Nucleus accumbens (tissue), 56 donors: ENCODE results near the gene KCNAB2.

Source experiments
- DNase-seq, 56 donors: peaks; one replicate each; lab custom pipeline; 2025; lab: John Stamatoyannopoulos, UW

The KCNAB2 gene

DNA sequence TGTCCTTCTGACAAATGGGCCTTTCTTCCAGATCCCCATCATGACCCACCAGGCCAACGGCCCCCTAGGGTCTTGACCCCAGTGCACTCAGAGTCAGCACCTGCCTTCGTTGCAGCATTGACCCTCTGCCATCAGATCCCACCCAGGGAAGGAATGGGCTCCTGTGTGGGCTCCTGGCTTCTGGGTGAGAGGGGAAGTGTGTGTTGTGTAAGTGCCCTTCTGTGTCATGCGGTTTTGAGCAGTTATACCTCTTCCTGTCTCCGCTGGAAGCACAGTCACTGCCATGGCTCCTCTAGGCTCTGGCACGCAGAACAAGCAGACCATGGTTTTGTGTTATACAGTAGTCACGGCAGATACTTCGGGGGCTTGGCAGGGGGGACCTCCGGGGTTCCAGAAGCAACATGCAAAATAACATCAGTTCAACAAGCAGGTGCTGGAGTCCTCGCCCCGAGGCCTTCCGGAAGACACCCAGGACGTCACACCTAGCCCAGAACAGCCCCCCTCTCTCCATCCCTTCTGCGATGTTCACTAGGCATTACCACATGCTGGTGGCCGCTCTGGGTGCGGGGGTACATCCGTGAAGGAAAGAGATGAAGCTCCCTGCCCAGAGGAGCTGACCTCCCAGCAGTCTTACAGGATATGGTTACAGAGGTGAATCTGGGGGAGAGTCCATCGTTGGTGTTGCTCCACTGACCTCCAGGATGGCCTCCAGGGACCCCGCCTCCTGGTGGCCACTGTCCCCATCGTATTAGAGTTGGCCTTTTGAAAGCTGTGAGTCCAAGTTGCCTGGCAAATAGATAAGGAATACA is 17.4 kb upstream of the KCNAB2 start:
- peak in 2 of 56 donors; percentile 5 to 14 for DNase-seq

DNA sequence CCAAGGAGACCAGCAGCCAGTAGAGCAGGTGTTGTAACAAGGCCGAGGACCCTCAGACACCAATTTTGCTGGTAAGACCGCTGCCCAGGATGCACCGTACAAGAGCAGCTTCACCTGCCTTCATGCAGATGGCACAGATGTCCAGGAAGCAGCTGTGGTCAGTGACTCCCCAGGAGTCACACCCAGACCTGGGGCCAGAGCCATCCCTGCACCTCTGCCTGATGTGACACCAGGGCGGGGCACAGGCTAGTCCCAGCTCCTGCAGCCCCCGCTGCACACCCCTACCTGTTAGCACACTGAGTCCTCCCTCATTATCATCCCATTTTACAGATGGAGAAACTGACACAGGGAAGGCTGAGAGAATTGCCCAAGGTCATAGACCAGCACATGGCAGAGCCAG is 16.3 kb upstream of the KCNAB2 start:
- DNase-seq, result no peak

DNA sequence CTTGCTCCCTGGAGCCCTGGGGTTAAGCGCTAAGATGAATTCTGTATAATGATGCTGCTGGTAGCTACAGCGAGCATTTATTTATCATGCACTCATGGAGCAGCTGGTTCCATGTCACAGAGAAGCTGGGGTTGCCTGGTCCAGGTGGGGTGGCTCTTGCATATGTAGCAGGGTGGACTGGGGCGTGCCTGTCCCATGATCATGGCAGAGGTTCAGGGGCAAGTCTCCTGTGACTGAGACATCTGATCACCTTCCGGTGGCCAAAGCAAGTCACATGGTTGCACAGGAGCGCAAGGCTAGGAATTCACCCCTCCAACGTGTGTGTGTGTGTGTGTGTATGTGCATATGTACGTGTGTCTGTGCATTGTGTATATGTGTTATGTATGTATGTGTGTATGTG is 15.6 kb upstream of the KCNAB2 start:
- no peak for DNase-seq

DNA sequence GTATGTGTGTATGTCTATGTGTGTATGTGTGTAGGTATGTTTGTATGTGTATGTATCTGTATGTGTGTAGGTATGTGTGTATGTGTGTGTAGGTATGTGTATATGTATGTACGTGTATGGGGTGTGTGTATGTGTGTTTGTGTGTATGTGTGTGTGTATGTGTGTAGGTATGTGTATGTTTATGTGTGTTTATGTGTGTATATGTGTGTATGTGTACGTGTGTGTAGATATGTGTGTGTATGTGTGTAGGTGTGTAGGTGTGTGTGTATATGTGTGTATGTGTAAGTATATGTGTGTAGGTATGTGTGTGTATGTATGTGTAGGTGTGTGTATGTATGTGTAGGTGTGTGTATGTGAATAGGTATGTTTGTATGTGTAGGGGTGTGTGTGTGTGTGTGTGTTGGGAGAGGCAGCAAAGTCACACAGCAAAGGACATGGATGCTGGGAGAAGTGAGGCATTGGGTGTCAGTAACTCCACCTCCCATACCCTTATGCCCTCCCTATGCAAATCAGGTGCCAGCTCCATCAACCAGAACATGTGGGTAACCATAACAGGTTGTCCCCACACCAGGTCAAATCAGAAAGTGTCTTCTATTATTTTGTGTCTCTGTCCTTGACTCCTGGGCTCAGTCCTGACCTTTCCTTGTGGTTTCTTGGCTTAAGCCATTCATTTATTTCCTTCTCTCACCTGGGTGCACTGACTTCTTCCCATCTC is 15.0 kb upstream of the KCNAB2 start:
- no peak for DNase-seq

- DNase-seq, result peak in 6 of 56 donors; percentile 9 to 29 (median 20)
Measured at GRCh38 chr1:6033124-6033523, 12.6 kb upstream of the KCNAB2 start.

- peak in 31 of 56 donors; percentile 7 to 69 (median 24) for DNase-seq
Measured at GRCh38 chr1:6033986-6034749, 11.5 kb upstream of the KCNAB2 start.

DNA sequence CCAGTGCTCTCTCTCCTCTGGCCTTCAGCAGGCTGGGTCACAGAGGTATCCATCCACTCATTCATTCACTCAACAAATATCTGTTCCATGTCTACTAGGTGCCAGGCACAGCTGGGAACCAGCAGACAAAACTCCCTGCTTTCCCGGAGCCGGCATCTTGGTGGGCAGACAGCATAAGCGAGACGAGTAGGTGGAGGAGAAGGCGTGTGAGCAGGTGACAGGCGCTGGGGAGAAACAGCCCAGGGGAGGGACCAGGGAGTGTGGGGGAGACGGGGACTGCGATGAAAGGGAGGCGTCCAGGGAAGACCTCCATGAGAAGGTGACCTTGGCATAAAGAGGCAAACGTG is 11.0 kb upstream of the KCNAB2 start:
- peak in 11 of 56 donors; percentile 10 to 64 (median 39) for DNase-seq

- DNase-seq, result peak in 6 of 56 donors; percentile 10 to 57 (median 18)
Measured at GRCh38 chr1:6035303-6035702, 10.4 kb upstream of the KCNAB2 start.

- no peak for DNase-seq
Measured at GRCh38 chr1:6035719-6036118, 10.0 kb upstream of the KCNAB2 start.

DNA sequence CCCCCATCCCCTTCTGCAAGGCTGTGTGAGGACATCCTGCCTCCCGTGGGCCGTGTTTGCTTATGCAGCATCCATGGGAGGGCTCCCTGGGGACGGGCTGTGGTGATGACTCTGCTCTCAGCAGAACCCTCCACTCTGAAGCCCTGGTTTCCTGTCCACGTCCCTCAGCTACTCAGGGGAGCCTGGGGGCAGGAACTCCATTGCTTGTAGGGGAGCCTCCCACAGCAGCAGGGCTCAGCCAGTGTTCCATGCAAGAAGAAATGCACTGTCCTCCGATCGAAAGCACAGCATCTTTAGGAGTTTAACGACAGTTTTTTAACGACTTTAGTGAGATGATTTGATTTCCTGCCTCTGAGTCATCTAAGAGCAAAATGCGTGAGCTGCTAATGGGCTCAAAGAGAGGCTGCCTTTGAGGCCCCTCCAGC is 8.3 kb upstream of the KCNAB2 start:
- no peak for DNase-seq

GRCh38 chr1:6038603-6039002 is 7.1 kb upstream of the KCNAB2 start:
- no peak for DNase-seq

DNA sequence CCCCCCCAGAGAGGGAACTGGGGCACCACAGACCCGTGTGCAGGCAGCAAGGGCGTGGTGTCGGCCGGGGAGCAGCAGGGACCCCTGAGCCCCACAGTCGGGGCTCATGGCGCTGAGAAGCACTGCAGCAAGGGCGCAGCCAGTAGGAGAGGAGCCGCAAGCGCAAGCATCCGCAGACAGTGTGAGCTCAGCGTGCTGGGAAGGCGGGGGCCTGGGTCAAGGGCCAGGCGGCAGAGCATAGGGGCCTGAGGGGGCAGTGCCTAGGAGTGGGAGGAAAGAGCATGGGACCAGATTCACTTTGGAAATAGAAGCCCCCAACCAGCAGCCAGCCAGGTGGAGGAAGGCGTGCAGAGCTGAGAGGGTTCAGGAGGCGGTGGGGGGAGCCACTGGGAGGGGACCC is 6.7 kb upstream of the KCNAB2 start:
- no peak for DNase-seq

DNA sequence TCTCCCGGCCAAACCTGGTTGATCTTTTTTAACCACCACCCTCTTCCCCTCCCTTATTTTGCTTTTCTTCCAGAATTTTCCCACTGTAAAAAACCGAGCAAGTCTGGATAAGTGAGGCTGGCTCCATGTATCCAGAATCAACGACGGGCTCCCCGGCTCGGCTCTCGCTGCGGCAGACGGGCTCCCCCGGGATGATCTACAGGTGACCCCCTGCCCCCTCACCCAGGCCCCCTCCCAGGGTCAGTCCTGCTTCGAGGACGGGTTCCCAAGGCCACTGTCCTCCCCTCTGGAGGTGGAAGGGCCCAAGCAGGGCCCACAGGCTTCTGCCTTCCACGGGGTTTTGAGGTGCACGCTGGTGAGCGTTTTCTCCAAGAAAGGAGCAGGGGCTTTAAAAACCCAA is 5.2 kb upstream of the KCNAB2 start:
- no peak for DNase-seq

GRCh38 chr1:6040861-6041415 is 4.8 kb upstream of the KCNAB2 start:
- DNase-seq, result no peak

DNA sequence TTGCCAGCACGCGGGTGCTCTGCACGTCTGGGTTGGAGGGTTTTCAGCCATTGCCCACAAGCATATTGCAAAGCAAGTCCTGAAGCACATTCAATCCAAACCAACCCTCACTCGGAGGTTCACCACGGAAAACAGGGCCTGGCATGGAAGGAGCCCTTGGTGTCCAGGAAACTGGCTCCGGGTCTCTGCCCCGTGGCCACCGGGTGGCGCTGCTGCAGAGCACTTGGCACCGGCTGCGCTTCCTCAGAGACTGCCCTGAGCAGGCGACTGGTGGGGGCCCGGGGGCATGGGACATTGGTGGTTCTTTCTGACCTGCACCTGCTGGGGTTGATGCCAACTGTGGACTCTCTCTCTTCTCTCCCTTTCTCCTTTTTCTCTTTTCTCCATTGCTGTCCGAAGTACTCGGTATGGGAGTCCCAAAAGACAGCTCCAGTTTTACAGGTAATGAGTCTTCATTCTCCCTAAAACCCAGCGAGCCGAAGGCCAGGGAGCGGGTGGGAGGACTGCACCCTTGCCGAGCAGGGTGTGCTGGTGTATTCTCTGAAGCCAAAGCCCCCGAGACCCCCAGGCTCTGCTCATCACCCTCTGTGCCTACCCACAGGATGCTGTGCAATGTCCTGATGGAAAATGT is 4.1 kb upstream of the KCNAB2 start:
- peak in 6 of 56 donors; percentile 6 to 32 (median 22) for DNase-seq

- no peak for DNase-seq
Measured at GRCh38 chr1:6043561-6043960, 2.1 kb upstream of the KCNAB2 start.

DNA sequence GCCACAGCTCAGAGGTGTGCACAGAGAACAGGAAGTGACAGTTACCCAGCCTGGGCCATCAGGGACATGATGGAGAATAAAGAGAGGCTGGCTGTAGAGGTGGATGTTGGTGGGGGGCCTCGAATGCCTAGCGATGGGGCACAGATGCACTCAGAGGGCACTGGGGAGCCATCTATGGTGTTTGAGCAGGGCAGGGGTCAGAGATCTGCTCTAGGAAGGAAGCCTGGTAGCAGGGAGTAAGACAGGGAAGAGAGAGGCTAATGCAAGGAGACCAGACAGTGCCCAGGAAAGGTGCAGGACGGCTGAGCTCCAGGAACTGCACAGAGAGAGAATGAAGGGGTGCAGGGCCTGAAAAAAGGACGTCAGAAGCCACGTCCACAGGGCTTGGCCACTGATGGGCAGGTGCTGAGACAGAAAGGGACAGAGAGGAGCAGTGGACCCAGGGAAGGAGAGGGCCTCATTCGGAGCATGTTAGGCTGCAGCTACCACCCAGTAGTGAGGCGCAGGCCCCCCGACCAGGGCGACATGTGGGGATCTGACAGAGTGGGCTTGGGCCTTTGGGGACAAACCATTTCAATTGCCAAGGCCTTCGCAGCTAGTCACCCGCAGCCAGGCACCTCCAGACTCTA is 1.1 kb upstream of the KCNAB2 start:
- DNase-seq, result no peak

- DNase-seq, result no peak
Measured at GRCh38 chr1:6045110-6045502, 582 bp upstream of the KCNAB2 start.

DNA sequence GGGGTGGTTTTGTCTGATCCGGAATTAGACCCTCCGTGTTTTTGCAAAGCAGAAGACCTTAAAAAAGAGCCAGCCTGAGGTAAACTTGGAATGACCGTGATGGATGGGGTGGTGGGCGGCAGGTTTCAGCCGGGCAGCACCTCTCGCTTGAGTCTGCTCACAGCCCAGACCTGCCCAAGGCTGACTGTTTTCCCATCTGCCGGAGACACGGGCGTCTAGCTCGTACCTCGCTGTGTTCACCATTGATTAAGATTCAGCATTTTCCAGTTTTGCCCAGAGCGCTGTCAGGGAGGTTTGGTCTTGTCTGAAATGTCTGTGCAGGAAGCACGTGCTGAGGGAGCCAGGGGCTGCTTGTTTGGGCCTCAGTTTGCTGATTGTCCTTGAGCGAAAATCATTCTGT is 591 bp downstream of the KCNAB2 start:
- no peak for DNase-seq
